DND-41 (cell line): ENCODE results near the gene MYADML2.
"Not testable (repeated sequence)": the region's sequence is repeated elsewhere in the genome, so short reads cannot be mapped to it uniquely, and the experiment has no call there.

Source experiments
- ATAC-seq: fragments of 200-7000 bp; cut with Tn5 transposase; 3 replicates; pipeline ENCODE4 v1.9.1; 2021; ENCODE audit warnings: low read depth; ENCODE audit not compliant: insufficient read depth
- DNase-seq: peaks from one replicate; pipeline ENCODE4 v3.0.0-alpha.2; 2020
- H2AFZ ChIP-seq: 2 replicates; pipeline ENCODE4 v1.6.0; 2012; ENCODE audit warnings: low read depth, low read length
- H3K27ac ChIP-seq: 2 replicates; pipeline ENCODE4 v1.5.1; 2012; ENCODE audit warnings: low read length, inconsistent platforms
- H3K27me3 ChIP-seq: fragments of 200-600 bp; sonication (generic); 2 replicates; pipeline ENCODE4 v1.6.0; 2012; ENCODE audit warnings: low read length, mild to moderate bottlenecking, inconsistent platforms; ENCODE audit not compliant: insufficient read depth, poor library complexity
- H3K36me3 ChIP-seq: 2 replicates; pipeline ENCODE4 v1.5.1; 2012; ENCODE audit warnings: low read length, inconsistent platforms; ENCODE audit not compliant: insufficient read depth
- H3K4me1 ChIP-seq: 2 replicates; pipeline ENCODE4 v1.5.1; 2012; ENCODE audit warnings: mild to moderate bottlenecking, low read length; ENCODE audit not compliant: insufficient read depth
- H3K4me2 ChIP-seq: 2 replicates; pipeline ENCODE4 v1.6.0; 2012; ENCODE audit warnings: mild to moderate bottlenecking, moderate library complexity, low read length, inconsistent platforms; ENCODE audit not compliant: insufficient read depth
- H3K4me3 ChIP-seq, 2 experiments: fragments of 200-600 bp in 1 of 2; shearing (Covaris generic) in 1 of 2; 2 replicates each; pipeline ENCODE4 v1.5.1; 2012 to 2016; ENCODE audit warnings: inconsistent platforms in 2 of 2, low read length in 2 of 2, mild to moderate bottlenecking in 2 of 2, low read depth in 1 of 2, moderate library complexity in 1 of 2
- H3K79me2 ChIP-seq: 2 replicates; pipeline ENCODE4 v1.6.0; 2012; ENCODE audit warnings: low read length, inconsistent platforms; ENCODE audit not compliant: insufficient read depth
- H3K9ac ChIP-seq: 2 replicates; pipeline ENCODE4 v1.6.0; 2012; ENCODE audit warnings: low read depth, mild to moderate bottlenecking, inconsistent platforms, low read length, moderate library complexity
- H3K9me3 ChIP-seq: 2 replicates; pipeline ENCODE4 v1.5.1; 2012; ENCODE audit warnings: low read length, moderate library complexity, mild to moderate bottlenecking, inconsistent platforms; ENCODE audit not compliant: insufficient read depth, severe bottlenecking
- H4K20me1 ChIP-seq: 2 replicates; pipeline ENCODE4 v1.6.0; 2012; ENCODE audit warnings: low read length; ENCODE audit not compliant: insufficient read depth
- EZH2 ChIP-seq: IDR thresholded peaks from 3 replicates; pipeline ENCODE4 v1.6.1; 2012; ENCODE audit warnings: borderline replicate concordance, low read depth, mild to moderate bottlenecking, moderate library complexity, low read length, inconsistent platforms; ENCODE audit not compliant: severe bottlenecking
- TF ChIP-seq, protein P1 (sequence below): IDR thresholded peaks from 2 replicates; pipeline ENCODE4 v1.5.1; 2012; ENCODE audit warnings: borderline replicate concordance, low read length, moderate library complexity, mild to moderate bottlenecking; ENCODE audit not compliant: poor library complexity, severe bottlenecking; ENCODE audit errors: extremely low read depth

The MYADML2 gene

DNA sequence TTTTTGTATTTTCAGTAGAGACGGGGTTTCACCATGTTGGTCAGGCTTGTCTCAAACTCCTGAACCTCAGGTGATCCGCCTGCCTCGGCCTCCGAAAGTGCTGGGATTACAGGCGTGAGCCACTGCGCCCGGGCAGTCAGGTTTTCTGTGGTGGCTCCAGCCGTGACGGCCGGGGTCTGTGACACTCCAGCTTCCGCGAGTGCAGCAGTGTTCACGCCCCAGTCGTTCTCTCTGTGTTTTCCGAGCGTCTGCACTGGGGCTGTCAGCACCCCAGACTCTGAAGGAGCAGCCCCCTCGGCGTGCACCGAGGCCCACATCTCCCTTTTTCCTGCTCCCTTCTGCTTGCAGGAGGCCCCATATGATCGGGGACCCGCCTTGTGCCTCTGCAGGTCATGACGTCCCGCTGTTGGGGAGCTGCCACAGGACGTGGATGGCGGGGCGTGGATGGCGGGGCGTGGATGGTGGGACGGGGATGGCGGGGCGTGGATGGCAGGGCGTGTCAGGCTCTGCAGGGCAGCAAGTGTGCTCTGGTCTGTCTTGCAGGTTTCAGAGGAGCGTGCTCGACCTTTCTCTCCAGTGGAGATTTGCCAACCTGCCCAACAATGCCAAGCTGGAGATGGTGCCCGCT, 36.1 kb upstream of the MYADML2 start:
- Histone ChIP-seq H3K4me1 (peaks cover 21% of the 10 kb centered on the region), H3K9ac (no peak overlapping the region), H2AFZ (no peak overlapping the region), H3K4me2 (no peak overlapping the region), H3K27me3 (no peaks in the 10 kb centered on the region), H3K9me3 (no peaks in the 10 kb centered on the region), H3K36me3 (peaks cover 43% of the 10 kb centered on the region), H3K27ac (no peak overlapping the region), H4K20me1 (0 out of 2 replicates have a peak, but pooled peaks cover 8% of the 10 kb centered on the region), H3K79me2 (peaks cover 6% of the 10 kb centered on the region), H3K4me3 (no peak overlapping the region)
- no peak for ATAC-seq
- DNase-seq: no peak
- no peak for TF ChIP-seq EZH2
- TF ChIP-seq, protein P1, sequence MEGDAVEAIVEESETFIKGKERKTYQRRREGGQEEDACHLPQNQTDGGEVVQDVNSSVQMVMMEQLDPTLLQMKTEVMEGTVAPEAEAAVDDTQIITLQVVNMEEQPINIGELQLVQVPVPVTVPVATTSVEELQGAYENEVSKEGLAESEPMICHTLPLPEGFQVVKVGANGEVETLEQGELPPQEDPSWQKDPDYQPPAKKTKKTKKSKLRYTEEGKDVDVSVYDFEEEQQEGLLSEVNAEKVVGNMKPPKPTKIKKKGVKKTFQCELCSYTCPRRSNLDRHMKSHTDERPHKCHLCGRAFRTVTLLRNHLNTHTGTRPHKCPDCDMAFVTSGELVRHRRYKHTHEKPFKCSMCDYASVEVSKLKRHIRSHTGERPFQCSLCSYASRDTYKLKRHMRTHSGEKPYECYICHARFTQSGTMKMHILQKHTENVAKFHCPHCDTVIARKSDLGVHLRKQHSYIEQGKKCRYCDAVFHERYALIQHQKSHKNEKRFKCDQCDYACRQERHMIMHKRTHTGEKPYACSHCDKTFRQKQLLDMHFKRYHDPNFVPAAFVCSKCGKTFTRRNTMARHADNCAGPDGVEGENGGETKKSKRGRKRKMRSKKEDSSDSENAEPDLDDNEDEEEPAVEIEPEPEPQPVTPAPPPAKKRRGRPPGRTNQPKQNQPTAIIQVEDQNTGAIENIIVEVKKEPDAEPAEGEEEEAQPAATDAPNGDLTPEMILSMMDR: no peak

DNA sequence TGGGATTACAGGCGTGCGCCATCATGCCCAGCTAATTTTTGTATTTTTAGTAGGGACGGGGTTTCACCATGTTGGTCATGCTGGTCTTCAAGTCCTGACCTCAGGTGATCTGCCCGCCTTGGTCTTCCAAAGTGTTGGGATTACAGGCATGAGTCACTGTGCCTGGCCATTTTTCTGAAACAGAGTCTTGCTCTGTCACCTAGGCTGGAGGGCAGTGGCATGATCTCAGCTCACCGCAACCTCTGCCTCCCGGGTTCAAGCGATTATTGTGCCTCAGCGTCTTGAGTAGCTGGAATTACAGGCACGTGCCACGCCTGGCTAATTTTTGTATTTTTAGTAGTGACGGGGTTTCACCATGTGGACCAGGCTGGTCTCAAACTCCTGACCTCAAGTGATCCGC, 34.5 kb upstream of the MYADML2 start:
- H3K27me3 ChIP-seq, H3K27ac ChIP-seq, H3K9ac ChIP-seq, H3K4me3 ChIP-seq, H3K4me2 ChIP-seq, H4K20me1 ChIP-seq, H2AFZ ChIP-seq, H3K9me3 ChIP-seq, DNase-seq, ATAC-seq: not testable (repeated sequence)
- H3K79me2 ChIP-seq: peaks cover 14% of the 10 kb centered on the region
- H3K36me3 ChIP-seq: peaks cover 40% of the 10 kb centered on the region
- peaks cover 31% of the 10 kb centered on the region for H3K4me1 ChIP-seq

DNA sequence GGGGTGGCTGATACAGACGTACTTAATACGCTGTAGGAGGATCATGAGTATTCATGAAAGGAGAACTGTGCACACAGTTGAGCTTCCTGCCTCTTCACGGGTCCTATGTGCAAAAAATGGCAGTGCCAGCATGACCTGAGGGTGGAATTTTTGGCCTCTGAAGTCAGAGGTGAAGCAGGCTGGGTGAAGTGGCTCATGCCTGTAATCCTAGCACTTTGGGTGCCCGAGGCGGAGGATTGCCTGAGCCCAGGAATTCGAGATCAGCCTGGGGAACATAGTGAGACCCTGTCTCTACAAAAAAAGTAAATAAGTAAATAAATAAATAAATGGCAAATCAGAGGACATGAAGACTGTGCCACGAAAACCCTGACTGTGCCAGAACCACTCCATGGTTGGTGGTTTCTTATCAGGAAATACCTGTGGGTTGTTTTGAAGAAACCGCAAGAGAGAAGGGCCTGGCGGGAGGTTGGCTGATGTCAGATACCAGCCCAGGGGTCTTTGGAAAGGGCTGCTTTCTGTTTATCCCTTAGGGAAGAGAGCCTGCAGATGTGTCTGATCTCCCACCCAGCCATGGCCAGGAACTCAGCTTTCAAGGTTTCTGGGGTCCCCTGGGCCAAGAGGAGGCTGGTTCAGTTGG, 33.8 kb upstream of the MYADML2 start:
- H4K20me1 ChIP-seq: 0 out of 2 replicates have a peak, but pooled peaks cover 5% of the 10 kb centered on the region
- no peak overlapping the region for H2AFZ ChIP-seq
- no peaks in the 10 kb centered on the region for H3K9me3 ChIP-seq
- H3K4me3 ChIP-seq: no peak overlapping the region
- H3K27me3 ChIP-seq: no peaks in the 10 kb centered on the region
- no peak overlapping the region for H3K27ac ChIP-seq
- no peak overlapping the region for H3K4me2 ChIP-seq
- H3K4me1 ChIP-seq: peaks cover 38% of the 10 kb centered on the region
- no peak for TF ChIP-seq EZH2
- TF ChIP-seq, protein P1: no peak
- H3K9ac ChIP-seq: no peak overlapping the region
- H3K36me3 ChIP-seq: peaks cover 35% of the 10 kb centered on the region
- peaks cover 14% of the 10 kb centered on the region for H3K79me2 ChIP-seq
- ATAC-seq (no peak), DNase-seq (peak; percentile 30)

DNA sequence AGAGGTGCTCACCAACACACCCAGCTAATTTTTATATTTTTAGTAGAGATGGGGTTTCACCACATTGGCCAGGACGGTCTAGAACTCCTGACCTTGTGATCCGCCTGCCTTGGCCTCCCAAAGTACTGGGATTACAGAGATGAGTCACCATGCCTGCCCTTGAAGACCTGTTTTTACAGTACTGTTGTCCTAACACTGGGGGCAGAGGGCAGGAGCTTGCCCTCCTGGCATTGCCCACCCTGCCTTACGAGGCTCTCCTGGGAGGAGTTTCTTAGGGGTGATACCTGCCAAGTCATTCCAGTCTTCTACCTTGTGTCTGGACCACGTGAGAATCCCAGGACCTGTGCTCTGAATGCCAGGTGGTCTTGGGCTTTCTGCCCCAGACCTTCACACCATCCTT, 33.1 kb upstream of the MYADML2 start:
- no peak for TF ChIP-seq EZH2
- TF ChIP-seq, protein P1: no peak
- H4K20me1 ChIP-seq: 0 out of 2 replicates have a peak, but pooled peaks cover 4% of the 10 kb centered on the region
- H3K4me1 ChIP-seq: peaks cover 38% of the 10 kb centered on the region
- no peak overlapping the region for H3K4me3 ChIP-seq
- ATAC-seq (no peak), DNase-seq (no peak)
- H3K27ac ChIP-seq: no peak overlapping the region
- H3K9ac ChIP-seq: no peak overlapping the region
- no peak overlapping the region for H2AFZ ChIP-seq
- H3K27me3 ChIP-seq: no peaks in the 10 kb centered on the region
- H3K79me2 ChIP-seq: peaks cover 14% of the 10 kb centered on the region
- peaks cover 29% of the 10 kb centered on the region for H3K36me3 ChIP-seq
- H3K4me2 ChIP-seq: no peak overlapping the region
- H3K9me3 ChIP-seq: no peaks in the 10 kb centered on the region
